ENCODE data around the gene POLE. TPM values are rescaled to one million over a fixed set of nuclear protein-coding genes. Genes with fewer than 3 reads are reported as not detected.

Gene POLE
- total and polyA plus RNA-seq, 2 experiments from 2014 or later: 6.0 to 16.2 TPM

- H3K4me1 ChIP-seq (ENCODE audit: insufficient read depth): no peaks in the 10 kb centered on the region
- H2AFZ ChIP-seq: no peak overlapping the region
- no peaks in the 10 kb centered on the region for H3K36me3 ChIP-seq (ENCODE audit: low read depth)
- H3K27ac ChIP-seq: no peak overlapping the region
- H3F3A ChIP-seq (ENCODE audit: insufficient read depth): no peaks in the 10 kb centered on the region
- H3K4me2 ChIP-seq (ENCODE audit: unreplicated experiment): no peak overlapping the region
- in situ Hi-C loops (cut with MboI): no loop called here
- H3K79me2 ChIP-seq (ENCODE audit: insufficient read depth): no peaks in the 10 kb centered on the region
- no peak for TF ChIP-seq EZH2phosphoT487 (IDR thresholded peaks at IDR 0.05; ENCODE audit: insufficient read depth, low read depth)
- TF ChIP-seq EZH2 (IDR thresholded peaks at IDR 0.05; ENCODE audit: insufficient read depth, poor library complexity, severe bottlenecking): no peak
- no peak overlapping the region for H3K9ac ChIP-seq
- no peaks in the 10 kb centered on the region for H3K27me3 ChIP-seq (replicated peaks; ENCODE audit: insufficient read depth)
- WGBS, 2 experiments (ENCODE audit: low coverage in 1 of 2, low lambda C conversion rate in 2 of 2, missing lambda C conversion rate in 2 of 2): 90 to 91% methylated on average over 17 to 18 of the region's 18 CpGs
- no peak for DNase-seq
- no peak overlapping the region for H3K4me3 ChIP-seq
- no peaks in the 10 kb centered on the region for H3K9me2 ChIP-seq (ENCODE audit: insufficient read depth)
- H4K20me1 ChIP-seq (ENCODE audit: insufficient read depth): no peaks in the 10 kb centered on the region
- no peaks in the 10 kb centered on the region for H3K9me3 ChIP-seq (ENCODE audit: low read depth)
Measured at GRCh38 chr12:132637811-132638210, 49.3 kb downstream of the POLE start.

- no peak overlapping the region for H3K9ac ChIP-seq
- H3K4me2 ChIP-seq (ENCODE audit: unreplicated experiment): no peak overlapping the region
- no peak overlapping the region for H3K4me3 ChIP-seq
- no peak overlapping the region for H3K27ac ChIP-seq
- no peak for DNase-seq
- H3K9me2 ChIP-seq (ENCODE audit: insufficient read depth): no peaks in the 10 kb centered on the region
- H2AFZ ChIP-seq: no peak overlapping the region
- no peaks in the 10 kb centered on the region for H4K20me1 ChIP-seq (ENCODE audit: insufficient read depth)
- no peaks in the 10 kb centered on the region; the same call in 1 of the 2 replicates for H3K36me3 ChIP-seq (ENCODE audit: low read depth)
- H3K79me2 ChIP-seq (ENCODE audit: insufficient read depth): no peaks in the 10 kb centered on the region
- H3F3A ChIP-seq (ENCODE audit: insufficient read depth): no peaks in the 10 kb centered on the region
- H3K9me3 ChIP-seq (ENCODE audit: low read depth): no peaks in the 10 kb centered on the region
- no peaks in the 10 kb centered on the region for H3K27me3 ChIP-seq (replicated peaks; ENCODE audit: insufficient read depth)
- in situ Hi-C loops (cut with MboI): no loop called here
- no peaks in the 10 kb centered on the region for H3K4me1 ChIP-seq (ENCODE audit: insufficient read depth)
- TF ChIP-seq EZH2phosphoT487 (IDR thresholded peaks at IDR 0.05; ENCODE audit: insufficient read depth, low read depth): no peak
- TF ChIP-seq EZH2 (IDR thresholded peaks at IDR 0.05; ENCODE audit: insufficient read depth, poor library complexity, severe bottlenecking): no peak
- WGBS, 2 experiments (ENCODE audit: low coverage in 1 of 2, low lambda C conversion rate in 2 of 2, missing lambda C conversion rate in 2 of 2): 97% methylated on average over 29 of the region's 29 CpGs
Measured at GRCh38 chr12:132635076-132635955, 51.8 kb downstream of the POLE start.

GRCh38 chr12:132634411-132634990, 52.6 kb downstream of the POLE start:
- no peaks in the 10 kb centered on the region for H3K9me2 ChIP-seq (ENCODE audit: insufficient read depth)
- H3K9me3 ChIP-seq (ENCODE audit: low read depth): no peaks in the 10 kb centered on the region
- H3K79me2 ChIP-seq (ENCODE audit: insufficient read depth): no peaks in the 10 kb centered on the region
- no peaks in the 10 kb centered on the region; the same call in 1 of the 2 replicates for H3K36me3 ChIP-seq (ENCODE audit: low read depth)
- H3K27me3 ChIP-seq (replicated peaks; ENCODE audit: insufficient read depth): no peaks in the 10 kb centered on the region
- no peak overlapping the region for H3K4me2 ChIP-seq (ENCODE audit: unreplicated experiment)
- no peaks in the 10 kb centered on the region for H3K4me1 ChIP-seq (ENCODE audit: insufficient read depth)
- H2AFZ ChIP-seq: no peak overlapping the region
- H3K4me3 ChIP-seq: no peak overlapping the region
- H3K9ac ChIP-seq: no peak overlapping the region
- H3F3A ChIP-seq (ENCODE audit: insufficient read depth): no peaks in the 10 kb centered on the region
- in situ Hi-C loops (cut with MboI): no loop called here
- H3K27ac ChIP-seq: no peak overlapping the region
- WGBS, 2 experiments (ENCODE audit: low coverage in 1 of 2, low lambda C conversion rate in 2 of 2, missing lambda C conversion rate in 2 of 2): 97% methylated on average over 21 of the region's 21 CpGs
- TF ChIP-seq EZH2phosphoT487 (IDR thresholded peaks at IDR 0.05; ENCODE audit: insufficient read depth, low read depth): no peak
- TF ChIP-seq EZH2 (IDR thresholded peaks at IDR 0.05; ENCODE audit: insufficient read depth, poor library complexity, severe bottlenecking): no peak
- DNase-seq: no peak
- no peaks in the 10 kb centered on the region for H4K20me1 ChIP-seq (ENCODE audit: insufficient read depth)

- H3K79me2 ChIP-seq (ENCODE audit: insufficient read depth): no peaks in the 10 kb centered on the region
- no peak overlapping the region for H3K4me3 ChIP-seq
- H3K27ac ChIP-seq: no peak overlapping the region
- no peak overlapping the region for H3K9ac ChIP-seq
- DNase-seq: no peak
- no peaks in the 10 kb centered on the region for H3K4me1 ChIP-seq (ENCODE audit: insufficient read depth)
- H3K36me3 ChIP-seq (ENCODE audit: low read depth): no peaks in the 10 kb centered on the region; the same call in 1 of the 2 replicates
- TF ChIP-seq EZH2phosphoT487 (IDR thresholded peaks at IDR 0.05; ENCODE audit: insufficient read depth, low read depth) (no peak), EZH2 (IDR thresholded peaks at IDR 0.05; ENCODE audit: insufficient read depth, poor library complexity, severe bottlenecking) (no peak)
- H3K4me2 ChIP-seq (ENCODE audit: unreplicated experiment): no peak overlapping the region
- H3K27me3 ChIP-seq (replicated peaks; ENCODE audit: insufficient read depth): no peaks in the 10 kb centered on the region
- WGBS, 2 experiments (ENCODE audit: low coverage in 1 of 2, low lambda C conversion rate in 2 of 2, missing lambda C conversion rate in 2 of 2): 96 to 97% methylated on average over 10 of the region's 10 CpGs
- H3K9me3 ChIP-seq (ENCODE audit: low read depth): no peaks in the 10 kb centered on the region
- in situ Hi-C loops (cut with MboI): no loop called here
- H3F3A ChIP-seq (ENCODE audit: insufficient read depth): no peaks in the 10 kb centered on the region
- no peaks in the 10 kb centered on the region for H4K20me1 ChIP-seq (ENCODE audit: insufficient read depth)
- H3K9me2 ChIP-seq (ENCODE audit: insufficient read depth): no peaks in the 10 kb centered on the region
- H2AFZ ChIP-seq: no peak overlapping the region
Measured at GRCh38 chr12:132633901-132634300, 53.2 kb downstream of the POLE start.
